Naive thymus-derived CD4-positive, alpha-beta T cell (primary cell): ENCODE data around the gene WNT4. TPM values are rescaled to one million over a fixed set of nuclear protein-coding genes. Genes with fewer than 3 reads are reported as not detected.

Source experiments
- ATAC-seq: fragments of 150-1000 bp; cut with Tn5 transposase; 2 replicates; pipeline ENCODE4 v1.10.0; 2021; ENCODE audit warnings: mild to moderate bottlenecking, moderate library complexity
- CTCF ChIA-PET: fragments of 350-600 bp; sonication (Branson Sonifier 250); formaldehyde crosslinking; loops from one replicate; lab custom pipeline; 2021; ENCODE audit warnings: antibody characterized with exemption; lab: Charles Lee
- POLR2A ChIA-PET: fragments of 350-600 bp; sonication (Branson Sonifier 250); formaldehyde crosslinking; loops from one replicate; lab custom pipeline; 2021; ENCODE audit warnings: antibody characterized with exemption, inconsistent platforms; lab: Charles Lee
- DNase-seq, 9 donors: peaks; one replicate each; pipeline versions ENCODE4 v3.0.0 to v3.0.0-alpha.2; 2020 to 2022; ENCODE audit warnings: mixed read lengths in 1 of 9
- H3K27ac ChIP-seq: one replicate; pipeline ENCODE4 v1.7.0; 2013; ENCODE audit warnings: mild to moderate bottlenecking, low read depth, low read length, moderate library complexity
- H3K27me3 ChIP-seq, 2 donors: one replicate each; pipeline ENCODE4 v1.7.0; 2013; ENCODE audit warnings: low read length in 2 of 2, mild to moderate bottlenecking in 2 of 2, moderate library complexity in 2 of 2; ENCODE audit not compliant: control insufficient read depth in 2 of 2, insufficient read depth in 2 of 2
- H3K36me3 ChIP-seq, 3 experiments: 1 replicate in 2 of 3; 2 replicates in 1 of 3; pipeline ENCODE4 v1.7.0; 2013; ENCODE audit warnings: low read length in 3 of 3, mild to moderate bottlenecking in 3 of 3, moderate library complexity in 1 of 3; ENCODE audit not compliant: insufficient read depth in 3 of 3, control insufficient read depth in 2 of 3
- H3K4me1 ChIP-seq, 2 donors: one replicate each; pipeline ENCODE4 v1.7.0; 2013; ENCODE audit warnings: low read length in 2 of 2, mild to moderate bottlenecking in 2 of 2, moderate library complexity in 1 of 2; ENCODE audit not compliant: control insufficient read depth in 2 of 2, insufficient read depth in 2 of 2
- H3K4me3 ChIP-seq: 2 replicates; pipeline ENCODE4 v1.7.0; 2013; ENCODE audit warnings: mild to moderate bottlenecking, low read length
- H3K9me3 ChIP-seq, 3 experiments: 1 replicate in 2 of 3; 2 replicates in 1 of 3; pipeline ENCODE4 v1.7.0; 2013; ENCODE audit warnings: low read length in 3 of 3; ENCODE audit not compliant: control insufficient read depth in 2 of 3
- H3K27ac Mint-ChIP-seq, 9 donors: one replicate each; pipeline ENCODE4 v1.8.0; 2020 to 2022; ENCODE audit warnings: mixed read lengths in 9 of 9, mild to moderate bottlenecking in 8 of 9, moderate library complexity in 5 of 9, inconsistent platforms in 2 of 9
- H3K27me3 Mint-ChIP-seq, 5 donors: one replicate each; pipeline ENCODE4 v1.8.0; 2021 to 2022; ENCODE audit warnings: mixed read lengths in 5 of 5, mild to moderate bottlenecking in 1 of 5
- H3K36me3 Mint-ChIP-seq, 5 donors: one replicate each; pipeline ENCODE4 v1.8.0; 2020 to 2022; ENCODE audit warnings: mixed read lengths in 5 of 5, mild to moderate bottlenecking in 3 of 5, inconsistent platforms in 1 of 5
- H3K4me1 Mint-ChIP-seq, 7 donors: one replicate each; pipeline ENCODE4 v1.8.0; 2020 to 2022; ENCODE audit warnings: mixed read lengths in 7 of 7, mild to moderate bottlenecking in 3 of 7, inconsistent platforms in 1 of 7
- H3K4me3 Mint-ChIP-seq, 10 donors: one replicate each; pipeline ENCODE4 v1.8.0; 2020 to 2022; ENCODE audit warnings: mild to moderate bottlenecking in 10 of 10, mixed read lengths in 10 of 10, moderate library complexity in 6 of 10, inconsistent platforms in 2 of 10
- H3K9me3 Mint-ChIP-seq, 11 donors: one replicate each; pipeline ENCODE4 v1.8.0; 2020 to 2022; ENCODE audit warnings: mixed read lengths in 11 of 11, mild to moderate bottlenecking in 4 of 11, inconsistent platforms in 1 of 11, moderate library complexity in 1 of 11
- intact Hi-C, 2 donors: fragments of 100-400 bp; cut with micrococcal nuclease; formaldehyde crosslinking; loops; one replicate each; pipeline ENCODE4 v1.15.1; 2023
- polyA plus RNA-seq, 2 donors: library from polyadenylated mRNA; unstranded; fragments of 300-500 nt; fragmentation: Illumina TruSeq; gene quantifications; one replicate each; pipeline ENCODE4 v1.2.3, GENCODE V29; 2021
- total RNA-seq, 6 experiments: library from RNA in 5 of 6; stranded (reverse) in 5 of 6; gene quantifications; 1 replicate in 5 of 6; 2 replicates in 1 of 6; pipeline ENCODE4 v1.2.3 and lab custom pipeline; 2021 to 2026

Gene WNT4
- total and polyA plus RNA-seq, 7 experiments from 2014 or later: 0.05 TPM; not detected in 6

GRCh38 chr1:22121421-22121911 is 21.4 kb downstream of the WNT4 start:
- no peak for DNase-seq
- Mint-ChIP-seq H3K27me3 (no peaks in the 10 kb centered on the region), H3K36me3 (peaks cover 0 to 8% (median 6%) of the 10 kb centered on the region in 5 donors), H3K4me1 (peaks cover 0 to 14% (median 8%) of the 10 kb centered on the region in 7 donors), H3K4me3 (no peak overlapping the region), H3K27ac (peak overlapping the region in 1 of 9 donors; percentile 43), H3K9me3 (no peaks in the 10 kb centered on the region)
- intact Hi-C loops: no loop called here
- Histone ChIP-seq H3K4me3 (no peak overlapping the region), H3K9me3 (no peaks in the 10 kb centered on the region), H3K36me3 (peaks cover 0 to 36% (median 0%) of the 10 kb centered on the region in 3 experiments), H3K4me1 (no peaks in the 10 kb centered on the region), H3K27me3 (no peaks in the 10 kb centered on the region), H3K27ac (no peak overlapping the region)
- no peak for ATAC-seq
- CTCF ChIA-PET: no interaction called here
- POLR2A ChIA-PET: no interaction called here

- CTCF ChIA-PET: no interaction called here
- Mint-ChIP-seq H3K27me3 (no peaks in the 10 kb centered on the region), H3K4me3 (no peak overlapping the region), H3K4me1 (peaks cover 7 to 20% (median 17%) of the 10 kb centered on the region in 7 donors), H3K9me3 (no peaks in the 10 kb centered on the region), H3K27ac (peak overlapping the region in 5 of 9 donors; percentile 9 to 62 (median 46)), H3K36me3 (peaks cover 0 to 10% (median 6%) of the 10 kb centered on the region in 5 donors)
- ATAC-seq: no peak
- Histone ChIP-seq H3K9me3 (no peaks in the 10 kb centered on the region), H3K27ac (no peak overlapping the region), H3K27me3 (no peaks in the 10 kb centered on the region), H3K4me3 (no peak overlapping the region), H3K4me1 (no peaks in the 10 kb centered on the region), H3K36me3 (peaks cover 0 to 42% (median 0%) of the 10 kb centered on the region in 3 experiments)
- intact Hi-C loops: no loop called here
- POLR2A ChIA-PET: no interaction called here
- no peak for DNase-seq
Measured at GRCh38 chr1:22120469-22120790, 22.5 kb downstream of the WNT4 start.

GRCh38 chr1:22119626-22120468 is 23.1 kb downstream of the WNT4 start:
- Histone ChIP-seq H3K27ac (no peak overlapping the region), H3K36me3 (peaks cover 0 to 48% (median 0%) of the 10 kb centered on the region in 3 experiments), H3K27me3 (no peaks in the 10 kb centered on the region), H3K9me3 (no peaks in the 10 kb centered on the region), H3K4me3 (no peak overlapping the region), H3K4me1 (no peaks in the 10 kb centered on the region)
- H3K4me1 Mint-ChIP-seq: peaks cover 13 to 26% (median 21%) of the 10 kb centered on the region in 7 donors
- ChIA-PET CTCF (no interaction called here), POLR2A (no interaction called here)
- ATAC-seq (no peak), DNase-seq (no peak)
- H3K4me3 Mint-ChIP-seq: no peak overlapping the region
- H3K9me3 Mint-ChIP-seq: no peaks in the 10 kb centered on the region
- intact Hi-C loops: no loop called here
- no peaks in the 10 kb centered on the region for H3K27me3 Mint-ChIP-seq
- peaks cover 0 to 13% (median 9%) of the 10 kb centered on the region in 5 donors for H3K36me3 Mint-ChIP-seq
- peak overlapping the region in 1 of 9 donors; percentile 22 for H3K27ac Mint-ChIP-seq

GRCh38 chr1:22118291-22118992 is 24.5 kb downstream of the WNT4 start:
- POLR2A ChIA-PET: interaction anchor here (0.8 kb wide), 1 partner anchor 11 kb away, joined by 3 read pairs; no protein-coding TSS in a partner anchor
- no peak for ATAC-seq

GRCh38 chr1:22117851-22118250 is 25.0 kb downstream of the WNT4 start:
- intact Hi-C loops: no loop called here
- Histone ChIP-seq H3K36me3 (peaks cover 0 to 68% (median 0%) of the 10 kb centered on the region in 3 experiments), H3K4me1 (no peaks in the 10 kb centered on the region), H3K27ac (no peak overlapping the region), H3K9me3 (no peaks in the 10 kb centered on the region), H3K4me3 (no peak overlapping the region), H3K27me3 (no peaks in the 10 kb centered on the region)
- POLR2A ChIA-PET: interaction anchor here (0.8 kb wide), 1 partner anchor 11 kb away, joined by 3 read pairs; no protein-coding TSS in a partner anchor
- H3K4me1 Mint-ChIP-seq: peaks cover 18 to 34% (median 29%) of the 10 kb centered on the region in 7 donors
- H3K4me3 Mint-ChIP-seq: no peak overlapping the region
- peak overlapping the region in 3 of 9 donors; percentile 19 to 71 (median 62) for H3K27ac Mint-ChIP-seq
- CTCF ChIA-PET: no interaction called here
- DNase-seq: no peak
- H3K9me3 Mint-ChIP-seq: no peaks in the 10 kb centered on the region
- H3K36me3 Mint-ChIP-seq: peaks cover 0 to 23% (median 10%) of the 10 kb centered on the region in 5 donors
- H3K27me3 Mint-ChIP-seq: no peaks in the 10 kb centered on the region
- ATAC-seq: no peak

More at GRCh38 chr1:22118291-22118992, 24.5 kb downstream of the WNT4 start:
- H3K9me3 Mint-ChIP-seq: no peaks in the 10 kb centered on the region
- H3K27me3 ChIP-seq: no peaks in the 10 kb centered on the region
- no peak overlapping the region for H3K4me3 ChIP-seq
- peaks cover 0 to 62% (median 0%) of the 10 kb centered on the region in 3 experiments for H3K36me3 ChIP-seq
- H3K4me1 Mint-ChIP-seq: peaks cover 14 to 28% (median 23%) of the 10 kb centered on the region in 7 donors
- peaks cover 0 to 18% (median 10%) of the 10 kb centered on the region in 5 donors for H3K36me3 Mint-ChIP-seq
- intact Hi-C loops: no loop called here
- H3K27ac Mint-ChIP-seq: peak overlapping the region in 8 of 9 donors; percentile 5 to 71 (median 46)
- H3K4me1 ChIP-seq: no peaks in the 10 kb centered on the region
- no peak overlapping the region for H3K27ac ChIP-seq
- CTCF ChIA-PET: no interaction called here
- DNase-seq: no peak
- H3K9me3 ChIP-seq: no peaks in the 10 kb centered on the region
- no peak overlapping the region for H3K4me3 Mint-ChIP-seq
- no peaks in the 10 kb centered on the region for H3K27me3 Mint-ChIP-seq

- H3K4me1 ChIP-seq: no peaks in the 10 kb centered on the region
- Mint-ChIP-seq H3K27me3 (no peaks in the 10 kb centered on the region), H3K27ac (peak overlapping the region in 4 of 9 donors; percentile 28 to 77 (median 50)), H3K36me3 (peaks cover 0 to 27% (median 10%) of the 10 kb centered on the region in 5 donors), H3K9me3 (no peaks in the 10 kb centered on the region), H3K4me3 (no peak overlapping the region), H3K4me1 (peaks cover 22 to 39% (median 30%) of the 10 kb centered on the region in 7 donors)
- ChIA-PET POLR2A (interaction anchor here (0.8 kb wide), 1 partner anchor 10 kb away, joined by 3 read pairs; no protein-coding TSS in a partner anchor), CTCF (no interaction called here)
- H3K36me3 ChIP-seq: peaks cover 0 to 74% (median 0%) of the 10 kb centered on the region in 3 experiments
- intact Hi-C loops: no loop called here
- no peak for ATAC-seq
- no peak overlapping the region for H3K4me3 ChIP-seq
- DNase-seq: no peak
- H3K27ac ChIP-seq: no peak overlapping the region
- no peaks in the 10 kb centered on the region for H3K27me3 ChIP-seq
- H3K9me3 ChIP-seq: no peaks in the 10 kb centered on the region
Measured at GRCh38 chr1:22117238-22117637, 25.7 kb downstream of the WNT4 start.
